NCI-H128 (cell line): ENCODE data around the gene SMYD5.
"Not testable (repeated sequence)": the region's sequence is repeated elsewhere in the genome, so short reads cannot be mapped to it uniquely, and the experiment has no call there.

Experiments
- DNase-seq: peaks from one replicate; lab custom pipeline; 2025; ENCODE audit not compliant: unreplicated experiment; lab: John Stamatoyannopoulos, UW

Gene SMYD5

DNA sequence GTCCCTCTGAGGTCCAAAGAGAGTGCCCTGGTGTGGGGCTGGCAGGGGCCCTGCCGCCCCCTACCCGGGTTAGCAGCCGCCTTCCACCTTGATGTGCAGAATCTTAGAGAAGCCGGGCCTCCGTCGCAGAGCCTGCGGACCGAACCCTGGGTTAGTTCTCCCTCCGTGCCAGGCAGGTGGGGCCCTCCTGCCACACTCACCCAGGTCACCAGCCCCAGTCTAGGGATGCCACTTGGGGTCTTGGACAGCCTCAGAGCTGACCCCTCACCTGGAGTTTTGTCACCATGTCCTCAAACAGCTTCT lies 44.8 kb downstream of the SMYD5 start:
- no peak for DNase-seq

DNA sequence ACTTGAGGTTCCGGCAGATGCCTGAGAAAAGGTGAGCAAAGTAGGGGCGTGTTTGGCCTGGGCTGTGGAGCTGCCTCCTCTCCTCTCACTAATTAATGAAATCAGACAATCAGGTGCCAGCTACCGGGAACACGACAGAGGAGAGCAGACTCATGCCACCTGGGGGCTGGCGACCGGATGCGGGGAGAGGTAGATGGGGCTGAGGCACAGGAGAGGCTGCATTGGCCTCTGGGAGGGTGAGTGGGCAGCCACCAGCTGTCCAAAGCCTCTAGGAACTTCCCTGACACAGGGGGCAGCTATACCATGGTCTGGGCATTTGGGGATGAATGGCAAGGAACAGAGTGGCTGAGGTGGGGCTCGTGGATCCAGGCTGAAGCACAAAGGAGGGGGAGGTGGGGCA lies 45.2 kb downstream of the SMYD5 start:
- DNase-seq = no peak

DNA sequence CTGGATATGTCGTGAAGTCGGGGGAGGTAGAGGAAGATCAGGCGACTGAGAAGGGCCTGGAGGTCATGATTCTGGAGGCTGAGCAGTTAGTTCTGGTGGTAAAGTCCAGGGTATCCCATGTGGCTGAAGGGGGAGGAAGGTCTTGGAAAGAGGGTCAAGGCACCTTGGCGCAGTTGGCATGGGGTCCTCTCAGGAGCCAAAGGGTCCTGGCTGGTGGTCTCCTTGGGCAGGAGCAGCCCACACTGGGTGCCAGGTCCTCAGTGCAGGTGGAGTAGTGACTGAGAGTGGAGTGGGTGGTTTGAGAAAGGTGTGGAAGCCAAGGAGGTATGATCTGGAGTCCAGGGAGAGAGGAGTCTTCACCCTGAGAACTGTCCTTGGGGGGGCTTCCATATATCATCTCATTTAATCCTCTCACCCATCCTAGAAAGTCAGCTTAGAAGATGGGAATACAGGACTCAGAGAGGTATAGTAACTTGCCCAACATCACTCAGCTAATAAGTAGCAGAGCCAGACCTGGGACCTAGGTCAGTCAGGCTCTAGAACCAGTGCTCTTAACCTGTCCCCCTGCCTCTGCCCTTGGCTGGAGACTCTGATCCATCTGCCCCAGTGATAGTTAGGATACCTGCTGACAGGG lies 45.8 kb downstream of the SMYD5 start:
- DNase-seq = no peak

DNA sequence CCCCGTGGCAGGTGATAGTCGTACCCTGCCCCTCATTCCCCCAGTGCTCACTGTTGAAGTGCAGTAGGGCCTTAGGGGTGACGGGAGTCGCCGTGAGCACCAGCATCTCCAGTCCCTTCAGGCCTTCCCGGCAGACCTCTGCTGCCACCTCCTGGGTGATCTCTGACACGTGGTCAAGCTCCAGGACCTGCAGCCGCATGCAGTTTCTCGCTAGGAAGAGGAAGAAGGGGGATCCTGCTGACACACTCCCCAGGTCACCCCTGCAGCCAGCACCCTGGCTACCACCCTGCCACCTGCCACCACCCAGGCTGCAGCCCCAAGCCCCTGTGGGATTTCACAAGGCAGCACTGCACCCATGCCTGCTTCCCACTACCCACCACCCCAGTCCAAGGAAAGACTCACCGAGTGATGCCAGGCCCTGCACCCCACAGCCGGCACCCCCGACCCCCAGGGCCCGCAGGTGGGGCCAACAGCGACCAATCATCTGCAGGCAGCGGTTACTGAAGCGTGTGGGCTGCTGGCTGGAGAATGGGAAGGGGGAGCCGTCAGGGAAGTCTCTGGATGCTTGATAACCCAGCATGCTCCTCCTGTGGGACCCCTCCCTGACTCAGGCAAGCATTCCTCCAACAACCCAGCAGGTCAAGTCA lies 46.4 kb downstream of the SMYD5 start:
- no peak for DNase-seq

DNA sequence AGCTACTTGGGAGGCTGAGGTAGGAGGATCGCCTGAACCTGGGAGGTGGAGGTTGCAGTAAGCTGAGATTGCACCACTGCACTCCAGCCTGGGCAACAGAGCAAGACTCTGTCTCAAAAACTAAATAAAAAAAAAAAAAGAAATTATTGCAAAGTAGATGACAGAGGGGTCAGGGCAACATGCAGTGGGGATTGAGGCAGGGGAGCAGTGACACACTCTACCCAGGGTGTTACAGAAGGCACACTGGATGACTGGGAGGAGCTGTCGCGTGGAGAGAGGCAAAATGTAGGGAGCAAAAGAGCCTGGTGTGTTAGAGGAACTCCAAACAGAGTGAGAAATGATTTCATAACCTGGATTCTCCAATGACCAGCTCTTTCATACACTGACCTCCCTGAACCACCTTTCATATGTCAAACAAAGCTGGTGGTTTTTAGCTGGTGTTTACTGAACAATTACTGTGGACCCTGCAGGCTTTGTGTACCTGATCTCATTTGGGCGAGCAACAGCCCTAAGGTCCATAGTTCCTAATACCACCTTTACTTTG lies 48.1 kb downstream of the SMYD5 start:
- no peak for DNase-seq

DNA sequence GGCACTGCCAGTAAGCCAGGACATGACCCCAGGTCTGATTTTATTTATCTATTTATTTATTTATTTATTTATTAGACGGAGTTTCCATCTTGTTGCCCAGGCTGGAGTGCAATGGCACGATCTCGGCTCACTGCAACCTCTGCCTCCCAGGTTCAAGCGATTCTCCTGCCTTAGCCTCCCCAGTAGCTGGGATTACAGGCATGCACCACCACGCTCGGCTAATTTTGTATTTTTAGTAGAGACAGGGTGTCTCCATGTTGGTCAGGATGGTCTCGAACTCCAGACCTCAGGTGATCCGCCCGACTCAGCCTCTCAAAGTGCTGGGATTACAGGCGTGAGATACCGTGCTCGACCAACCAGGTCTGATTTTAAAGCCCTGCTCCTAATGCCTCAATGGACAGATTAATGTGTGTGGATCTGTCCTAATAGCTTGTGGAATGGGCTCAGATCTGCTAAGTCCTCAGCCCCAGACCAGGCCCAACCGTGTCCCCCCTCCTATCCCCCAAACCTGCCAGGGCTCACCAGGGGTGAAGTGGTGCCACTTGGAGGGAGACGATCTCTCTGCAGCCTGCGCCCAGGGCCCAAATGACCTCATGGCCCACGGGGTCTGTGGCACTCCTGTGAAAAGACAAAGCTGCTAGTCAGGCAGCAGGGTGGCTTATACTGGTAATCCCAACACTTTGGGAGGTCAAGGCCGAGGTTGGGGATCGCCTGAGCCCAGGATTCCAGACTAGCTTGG lies 48.8 kb downstream of the SMYD5 start:
- DNase-seq = not testable (repeated sequence)

DNA sequence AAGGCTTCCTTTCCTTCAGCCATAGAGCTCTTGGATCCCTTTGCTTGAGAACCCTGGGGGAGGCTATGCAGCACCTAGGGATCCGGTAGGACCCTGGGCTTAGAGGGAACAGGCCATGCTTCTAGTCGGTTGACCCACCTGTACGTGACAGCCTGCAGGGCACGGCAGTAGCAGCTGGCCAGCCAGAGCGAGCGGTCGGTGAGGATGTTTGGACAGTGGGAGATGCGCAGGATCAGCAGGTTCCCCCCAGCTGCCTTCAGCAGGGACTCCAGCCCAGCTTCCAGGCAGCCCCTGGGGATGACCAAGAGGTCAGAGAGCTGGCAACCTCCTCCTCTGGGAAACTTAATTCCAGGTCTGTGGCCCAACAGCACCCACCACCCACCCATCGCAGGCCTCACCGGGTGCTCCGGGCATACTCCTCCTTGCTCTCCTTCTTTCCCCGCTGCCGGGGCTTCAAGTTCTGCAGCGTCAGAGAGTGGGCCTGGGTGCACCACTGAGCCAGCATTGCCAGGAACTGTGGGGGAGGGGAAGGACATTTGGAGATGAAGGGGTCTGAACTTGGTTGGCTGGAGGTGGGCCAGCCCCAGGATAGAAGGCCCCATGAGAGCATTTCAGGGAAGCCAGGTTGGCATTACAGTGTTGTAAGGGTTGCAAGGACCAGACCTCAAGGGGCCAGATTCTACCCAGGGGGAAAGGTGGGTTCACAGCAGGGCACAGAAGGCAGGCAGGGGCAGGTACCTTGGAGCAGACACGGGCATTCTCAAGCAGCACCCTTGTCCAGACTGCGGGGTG lies 49.7 kb downstream of the SMYD5 start:
- DNase-seq = no peak

DNA sequence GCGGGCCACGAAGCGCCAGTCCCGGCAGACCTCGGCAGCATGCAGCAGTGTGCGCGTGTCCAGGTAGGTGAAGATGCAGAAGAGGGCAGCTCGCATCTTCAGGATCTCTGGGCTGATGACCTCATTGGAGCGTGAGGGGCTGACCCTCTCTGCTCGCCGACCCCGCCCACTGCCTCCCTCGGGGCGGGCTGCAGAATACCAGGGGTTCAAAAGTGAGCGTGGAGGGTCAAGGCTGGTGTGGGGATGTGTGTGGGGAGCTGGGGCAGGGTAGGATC lies 50.2 kb downstream of the SMYD5 start:
- DNase-seq = no peak

DNA sequence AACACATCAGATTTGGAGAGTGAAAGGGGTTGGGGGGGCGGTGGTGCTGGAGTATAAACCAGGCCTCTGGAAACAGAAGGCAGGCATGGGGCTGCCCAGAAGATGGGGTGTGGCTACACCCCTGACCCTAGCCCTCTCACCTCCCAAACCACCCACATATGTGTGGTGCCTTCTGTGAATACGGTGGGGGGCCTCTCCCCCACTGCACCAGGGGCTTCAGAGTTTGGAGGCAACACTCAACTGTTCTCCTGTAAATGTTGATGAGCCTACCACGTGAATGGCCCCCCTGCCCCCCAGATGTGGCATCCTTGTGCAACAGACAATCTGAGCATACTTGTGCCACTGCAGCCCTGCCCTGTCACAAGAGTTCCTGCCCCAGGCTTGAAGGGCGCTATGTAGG lies 50.7 kb downstream of the SMYD5 start:
- DNase-seq = no peak

DNA sequence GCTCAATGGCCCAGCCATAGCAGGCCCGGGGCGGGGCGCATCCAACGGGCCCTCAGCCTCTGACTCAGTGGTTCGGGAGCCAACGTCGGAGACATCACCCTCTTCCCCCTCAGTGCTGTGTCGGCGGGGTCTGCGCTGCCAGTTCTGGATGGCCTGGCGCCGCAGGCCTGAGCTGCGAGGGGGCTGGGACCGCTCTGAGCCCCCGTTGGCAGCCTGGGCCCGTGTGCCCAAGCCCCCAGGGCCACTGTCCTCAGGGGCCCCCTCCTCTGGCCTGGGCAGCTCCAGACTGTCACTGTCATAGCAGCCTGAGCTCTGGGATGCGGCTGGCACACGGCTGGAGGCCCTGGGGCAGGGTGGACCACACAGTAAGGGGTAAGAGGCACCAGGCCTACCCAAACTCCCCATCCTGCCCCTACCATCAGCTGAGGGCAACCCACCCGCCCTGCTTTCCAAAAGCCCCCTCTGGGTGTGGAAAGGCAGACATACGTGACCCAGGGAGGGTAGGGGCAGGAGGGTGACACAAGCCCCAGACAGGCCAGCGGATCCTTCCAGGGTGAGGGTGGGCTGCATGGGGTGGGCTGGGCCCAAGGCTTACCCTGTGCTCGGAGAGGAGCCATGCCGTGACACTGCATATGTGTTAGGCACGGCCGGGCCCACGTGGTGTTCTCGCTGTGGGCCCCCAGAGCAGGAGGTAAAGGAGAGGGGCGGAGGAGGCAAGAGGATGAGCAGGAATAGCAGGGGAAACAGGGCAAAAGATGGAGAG lies 51.4 kb downstream of the SMYD5 start:
- no peak for DNase-seq

DNA sequence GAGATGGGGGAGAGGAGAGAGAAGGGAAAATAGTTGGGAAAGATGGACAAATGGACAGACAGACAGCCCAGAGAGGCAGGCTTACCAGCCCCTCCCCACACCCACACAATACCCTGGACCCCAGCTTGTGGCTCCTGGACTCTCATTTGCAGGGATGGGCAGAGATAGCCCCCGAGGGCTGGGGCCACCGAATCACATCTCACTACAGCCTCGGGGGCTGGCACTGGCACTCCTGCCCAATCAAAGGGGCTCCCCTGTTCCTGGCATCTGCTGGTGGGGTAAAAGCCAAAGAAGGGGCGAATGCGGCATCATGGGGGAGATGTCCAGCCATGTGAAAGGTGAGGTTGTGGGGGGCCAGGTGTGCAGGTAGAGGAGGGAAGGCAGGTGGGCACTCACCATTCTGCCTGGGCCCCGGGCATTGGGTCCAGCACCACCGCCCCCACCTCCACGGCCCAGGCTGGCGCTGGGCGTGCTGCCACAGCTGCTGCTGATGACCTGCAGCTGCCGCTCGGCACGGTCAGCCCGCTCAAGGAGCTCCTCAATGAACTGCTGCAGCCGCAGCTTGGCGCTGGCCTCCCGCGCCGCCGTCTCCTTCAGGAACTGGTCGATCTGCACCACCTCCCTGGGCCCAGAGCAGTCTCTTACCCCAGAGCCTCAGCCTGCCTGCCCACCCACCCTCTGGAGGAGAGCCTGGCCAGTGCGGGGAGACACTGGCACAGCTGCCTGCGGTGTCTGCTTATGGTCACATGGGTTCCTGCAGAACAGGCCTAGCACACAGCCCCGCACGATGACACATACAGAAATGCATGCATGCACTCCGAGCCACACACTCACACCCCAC lies 52.2 kb downstream of the SMYD5 start:
- no peak for DNase-seq

DNA sequence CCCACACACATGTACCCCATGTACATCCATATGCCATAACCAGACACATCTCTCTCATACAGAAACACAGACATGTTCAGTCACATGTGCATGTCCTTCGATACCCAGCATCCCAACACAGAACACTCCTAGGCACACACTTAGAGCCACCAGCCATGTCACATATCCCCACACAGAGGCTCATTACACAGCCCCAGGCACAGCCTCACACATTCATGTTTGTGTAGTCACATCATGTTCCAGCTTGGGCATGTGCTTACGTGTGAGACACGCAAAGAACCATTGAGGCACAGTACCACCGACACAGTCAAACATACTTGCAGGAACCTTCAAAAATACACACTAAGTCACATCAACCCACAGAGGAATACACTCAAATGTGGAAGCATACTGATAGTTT lies 53.0 kb downstream of the SMYD5 start:
- no peak for DNase-seq

DNA sequence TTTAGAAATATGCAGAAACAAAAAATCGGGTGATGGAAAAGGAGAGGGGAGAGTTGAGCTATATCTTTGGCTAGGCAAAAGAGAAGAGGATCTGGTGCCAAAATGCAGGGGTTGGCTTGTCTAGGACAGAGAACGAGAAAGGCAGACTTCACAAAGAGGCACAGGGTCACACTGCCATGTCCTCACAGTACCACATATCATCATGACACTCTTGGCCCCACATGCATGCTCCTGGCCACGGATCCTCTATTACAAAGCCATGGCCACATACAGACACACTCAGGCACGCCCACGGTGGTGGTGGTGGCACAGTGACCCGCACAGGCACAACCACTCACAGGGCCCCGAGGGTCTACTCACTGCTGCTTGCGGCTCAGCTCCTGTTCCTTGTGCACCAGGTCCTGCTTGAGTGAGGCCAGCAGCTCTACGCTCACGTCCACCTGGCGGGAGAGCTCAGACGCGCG lies 54.4 kb downstream of the SMYD5 start:
- peak; percentile 16 for DNase-seq

DNA sequence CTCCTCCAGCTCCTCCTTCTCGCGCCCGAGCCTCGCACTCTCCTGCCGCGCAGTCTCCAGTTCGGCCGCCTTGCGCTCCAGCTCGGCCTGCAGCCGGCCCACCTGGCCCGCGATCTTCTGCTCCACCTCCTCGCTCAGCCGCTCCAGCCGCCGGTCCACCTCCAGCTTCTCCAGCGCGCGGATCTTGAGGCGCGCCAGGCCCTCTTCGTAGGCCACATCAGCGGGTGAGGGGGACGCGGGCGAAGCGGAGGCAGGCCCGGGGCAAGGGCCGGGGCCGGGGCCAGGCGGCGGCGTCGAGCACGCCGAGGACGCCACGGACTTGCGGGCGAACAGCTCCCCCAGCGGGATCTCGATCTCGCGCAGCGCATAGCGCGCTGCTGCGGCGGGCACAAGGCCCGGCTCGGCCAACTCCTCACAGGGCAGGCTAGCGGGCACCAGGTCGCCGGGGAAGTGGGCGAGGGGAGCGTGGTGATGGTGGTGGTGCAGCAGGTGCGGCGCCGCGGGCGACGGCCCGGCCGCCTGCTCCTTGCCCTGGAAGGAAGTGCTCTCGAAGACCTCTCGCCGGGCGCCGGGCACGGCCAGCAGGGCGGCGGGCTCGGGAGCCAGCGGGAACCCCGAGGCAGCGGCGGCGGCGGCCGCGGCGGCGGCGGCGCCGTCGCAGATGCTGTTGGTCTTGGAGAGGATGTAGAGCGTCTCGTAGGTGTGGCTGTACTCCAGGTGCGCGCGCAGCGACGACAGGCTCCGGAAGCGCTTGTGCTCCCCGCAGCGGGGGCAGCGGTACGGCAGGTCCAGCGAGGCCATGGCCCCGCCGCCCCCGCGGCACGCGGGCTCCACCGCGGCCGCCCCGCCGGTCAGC lies 55.0 kb downstream of the SMYD5 start:
- DNase-seq = peak; percentile 25

DNA sequence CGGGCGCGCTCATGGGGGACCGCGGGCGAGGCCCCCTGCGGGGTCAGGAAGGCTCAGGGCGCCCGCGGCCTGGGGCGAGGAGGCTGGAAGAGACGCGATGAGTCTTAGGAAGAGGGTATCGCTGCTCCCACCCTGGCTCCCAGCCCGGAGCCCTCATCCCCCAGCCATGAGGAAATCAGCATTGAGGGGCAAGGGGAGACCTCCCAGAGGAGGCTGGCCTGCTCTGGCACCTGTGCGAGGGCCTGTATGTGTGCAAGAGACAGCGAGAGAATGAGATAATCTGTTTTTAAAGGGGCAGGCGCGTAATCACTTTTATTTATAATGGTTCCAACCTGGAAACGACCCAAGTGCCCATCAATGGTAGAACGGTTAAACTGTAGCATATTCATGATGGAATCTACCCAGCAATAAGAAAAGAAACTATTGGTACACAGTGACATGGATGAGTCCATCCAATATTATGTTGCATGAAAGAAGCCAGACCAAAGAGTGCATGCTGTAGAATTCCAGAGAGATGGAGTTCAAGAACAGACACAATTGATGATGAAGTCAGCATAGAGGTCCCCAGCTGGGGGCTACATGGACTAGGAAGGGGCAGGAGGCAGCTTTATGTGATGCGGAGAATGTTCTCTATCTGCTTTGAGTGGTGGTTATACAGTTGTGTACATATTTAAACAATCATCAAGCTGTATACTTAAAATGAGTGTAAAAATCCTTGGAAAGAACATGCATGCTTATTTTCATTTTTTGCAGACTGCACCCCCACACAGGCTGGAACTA lies 55.8 kb downstream of the SMYD5 start:
- no peak for DNase-seq

DNA sequence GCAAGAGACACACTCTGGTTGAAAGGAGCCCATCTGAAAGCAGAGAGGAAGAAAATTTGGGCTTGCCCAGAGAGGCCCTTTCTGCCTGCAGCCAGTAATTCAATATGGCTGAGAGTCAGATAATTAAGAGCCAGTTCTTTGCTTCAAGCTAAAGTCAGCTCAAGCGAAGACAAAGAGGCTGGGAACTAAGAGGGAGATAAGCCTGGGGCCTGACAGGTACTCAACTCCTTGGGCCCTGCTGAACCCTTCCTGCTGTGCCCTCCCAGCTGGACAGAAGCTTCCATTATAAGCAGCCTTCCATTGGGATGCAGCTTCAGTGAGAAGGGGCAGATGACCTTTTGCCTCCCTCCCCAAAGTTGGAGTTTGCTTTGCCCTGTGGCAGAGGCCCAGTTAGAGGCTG lies 58.2 kb downstream of the SMYD5 start:
- no peak for DNase-seq
